Stomach (tissue), 9 donors: ENCODE results near the gene SLC36A4. TPM values are rescaled to one million over a fixed set of nuclear protein-coding genes. Genes with fewer than 3 reads are reported as not detected.

Experiments used
- DNase-seq, 2 donors: peaks; one replicate each; pipeline versions ENCODE4 v3.0.0 to v3.0.0-alpha.2; 2013 to 2019
- H3K27ac ChIP-seq, 5 donors: fragments of 200-600 bp in 4 of 5; sonication (generic) in 4 of 5; one replicate each; pipeline ENCODE4 v1.5.1; 2013 to 2019; ENCODE audit warnings: mild to moderate bottlenecking in 1 of 5, moderate library complexity in 1 of 5
- H3K27me3 ChIP-seq, 3 donors: fragments of 200-600 bp; sonication (generic); one replicate each; pipeline ENCODE4 v1.5.1; 2017 to 2019; ENCODE audit warnings: mixed run types in 1 of 3
- H3K36me3 ChIP-seq, 4 donors: fragments of 200-600 bp; sonication (generic); 1 replicate in 3 of 4; 2 replicates in 1 of 4; pipeline ENCODE4 v1.5.1; 2016 to 2019
- H3K4me1 ChIP-seq, 4 donors: fragments of 200-600 bp; sonication (generic); one replicate each; pipeline ENCODE4 v1.5.1; 2016 to 2019
- H3K4me3 ChIP-seq, 4 donors: fragments of 200-600 bp; sonication (generic) in 3 of 4; one replicate each; pipeline ENCODE4 v1.5.1; 2016 to 2019; ENCODE audit warnings: mild to moderate bottlenecking in 1 of 4
- H3K9me3 ChIP-seq, 4 donors: fragments of 200-600 bp; sonication (generic); one replicate each; pipeline ENCODE4 v1.5.1; 2016 to 2019
- EP300 ChIP-seq: sonication (generic); formaldehyde crosslinking; IDR thresholded peaks from one replicate; pipeline ENCODE4 v1.6.1; 2017; ENCODE audit warnings: antibody characterized with exemption
- POLR2A ChIP-seq, 4 donors: fragments of 450-650 bp; IDR thresholded peaks; one replicate each; pipeline ENCODE4 v1.6.1; 2016; ENCODE audit warnings: antibody characterized with exemption in 4 of 4, control low read depth in 2 of 4, mild to moderate bottlenecking in 1 of 4, moderate library complexity in 1 of 4
- POLR2AphosphoS5 ChIP-seq, 3 donors: sonication (generic); formaldehyde crosslinking; IDR thresholded peaks; one replicate each; pipeline ENCODE4 v1.6.1; 2016; ENCODE audit warnings: antibody characterized with exemption in 3 of 3
- WGBS, 5 donors: extraction: QIAGEN DNeasy Blood & Tissue Kit in 3 of 5; methylation state at CpG; one replicate each; pipeline versions ENCODE4 v1.1.5 to v1.1.7; 2013 to 2018; 5-methylcytosine and 5-hydroxymethylcytosine counted together
- intact Hi-C: fragments of 100-400 bp; cut with DNase I; formaldehyde crosslinking; loops from one replicate; pipeline ENCODE4 v1.15.1; 2023; ENCODE audit warnings: low total_unique reads
- polyA plus RNA-seq, 3 donors: library from polyadenylated mRNA; stranded (reverse); fragments of 200-250 nt; gene quantifications; one replicate each; pipeline ENCODE4 v1.2.3, GENCODE V29; 2013
- total RNA-seq, 5 donors: library from RNA; depleted of rRNA; stranded (reverse); fragments of >200 nt; gene quantifications; one replicate each; pipeline versions ENCODE4 v1.1.0 to v1.2.3, GENCODE V29; 2014 to 2016
- TF ChIP-seq, protein P1 (sequence below), 7 experiments: fragments of 450-650 bp in 4 of 7; fragments of 200-600 bp in 3 of 7; sonication (generic) in 3 of 7; IDR thresholded peaks; one replicate each; pipeline ENCODE4 v1.5.1; 2016 to 2019; ENCODE audit warnings: antibody characterized with exemption in 7 of 7, control low read depth in 2 of 7, mild to moderate bottlenecking in 1 of 7
- donor health status: healthy with polysubstance abuse.
- donor health status: Bipolar disorder and iron deficiency.
- donor health status: healthy.

The SLC36A4 gene
- total and polyA plus RNA-seq, 8 donors = 0.58 to 55.9 (median 5.9) TPM

DNA sequence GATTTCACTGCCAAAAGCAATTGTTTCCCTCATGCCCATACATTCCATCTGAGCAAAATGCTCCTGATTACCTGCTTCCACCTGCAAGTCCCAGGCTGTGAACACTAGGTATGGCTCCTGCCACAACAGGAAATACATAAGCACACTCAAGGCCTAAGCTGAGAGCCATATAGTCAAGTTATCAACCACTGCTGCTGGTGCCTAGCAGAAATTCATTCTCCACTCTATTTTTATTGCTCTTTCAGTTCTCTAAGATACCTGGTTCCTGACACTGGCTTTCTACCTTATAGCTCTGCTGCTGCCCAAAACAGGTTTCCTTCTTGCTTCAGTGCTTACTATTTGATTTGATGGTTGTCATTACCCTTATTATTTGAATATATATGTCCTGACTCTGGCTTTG lies 31.6 kb downstream of the SLC36A4 start:
- no peaks in the 10 kb centered on the region for H3K4me1 ChIP-seq
- no peaks in the 10 kb centered on the region for H3K27me3 ChIP-seq
- DNase-seq = no peak
- no peak overlapping the region for H3K27ac ChIP-seq
- no peaks in the 10 kb centered on the region for H3K9me3 ChIP-seq
- H3K4me3 ChIP-seq = no peak overlapping the region
- H3K36me3 ChIP-seq = peaks cover 0 to 55% (median 44%) of the 10 kb centered on the region in 4 donors
- TF ChIP-seq, protein P1, sequence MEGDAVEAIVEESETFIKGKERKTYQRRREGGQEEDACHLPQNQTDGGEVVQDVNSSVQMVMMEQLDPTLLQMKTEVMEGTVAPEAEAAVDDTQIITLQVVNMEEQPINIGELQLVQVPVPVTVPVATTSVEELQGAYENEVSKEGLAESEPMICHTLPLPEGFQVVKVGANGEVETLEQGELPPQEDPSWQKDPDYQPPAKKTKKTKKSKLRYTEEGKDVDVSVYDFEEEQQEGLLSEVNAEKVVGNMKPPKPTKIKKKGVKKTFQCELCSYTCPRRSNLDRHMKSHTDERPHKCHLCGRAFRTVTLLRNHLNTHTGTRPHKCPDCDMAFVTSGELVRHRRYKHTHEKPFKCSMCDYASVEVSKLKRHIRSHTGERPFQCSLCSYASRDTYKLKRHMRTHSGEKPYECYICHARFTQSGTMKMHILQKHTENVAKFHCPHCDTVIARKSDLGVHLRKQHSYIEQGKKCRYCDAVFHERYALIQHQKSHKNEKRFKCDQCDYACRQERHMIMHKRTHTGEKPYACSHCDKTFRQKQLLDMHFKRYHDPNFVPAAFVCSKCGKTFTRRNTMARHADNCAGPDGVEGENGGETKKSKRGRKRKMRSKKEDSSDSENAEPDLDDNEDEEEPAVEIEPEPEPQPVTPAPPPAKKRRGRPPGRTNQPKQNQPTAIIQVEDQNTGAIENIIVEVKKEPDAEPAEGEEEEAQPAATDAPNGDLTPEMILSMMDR (IDR thresholded peaks at IDR 0.05) = no peak
- intact Hi-C loops = no loop called here

DNA sequence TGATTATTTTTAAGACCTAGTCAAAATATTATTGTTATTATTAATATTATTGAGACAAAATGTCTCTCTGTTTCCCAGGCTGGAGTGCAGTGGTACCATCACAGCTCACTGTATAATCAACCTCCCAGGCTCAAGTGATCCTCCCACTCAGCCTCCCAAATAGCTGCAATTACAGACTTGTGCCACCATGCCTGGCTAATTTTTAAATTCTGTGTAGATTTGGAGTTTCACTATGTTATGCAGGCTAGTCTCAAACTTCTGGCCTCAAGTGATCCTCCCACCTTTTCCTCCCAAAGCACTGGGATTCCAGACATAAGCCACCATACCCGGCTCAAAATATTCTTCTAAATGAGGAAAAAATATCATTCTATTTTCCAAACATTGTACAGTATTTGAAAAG lies 37.0 kb downstream of the SLC36A4 start:
- no peaks in the 10 kb centered on the region for H3K9me3 ChIP-seq
- intact Hi-C loops = no loop called here
- peaks cover 0 to 60% (median 46%) of the 10 kb centered on the region in 4 donors for H3K36me3 ChIP-seq
- DNase-seq = no peak
- H3K4me1 ChIP-seq = no peaks in the 10 kb centered on the region
- no peak overlapping the region for H3K4me3 ChIP-seq
- H3K27me3 ChIP-seq = no peaks in the 10 kb centered on the region
- no peak overlapping the region for H3K27ac ChIP-seq
- 97 to 100% (median 98%) methylated on average over 1 of the region's 1 CpG for whole genome bisulfite sequencing, 5 donors
- TF ChIP-seq EP300 (no peak), POLR2AphosphoS5 (IDR thresholded peaks at IDR 0.05) (no peak), POLR2A (IDR thresholded peaks at IDR 0.05) (no peak)
- TF ChIP-seq, protein P1 (IDR thresholded peaks at IDR 0.05) = no peak

DNA sequence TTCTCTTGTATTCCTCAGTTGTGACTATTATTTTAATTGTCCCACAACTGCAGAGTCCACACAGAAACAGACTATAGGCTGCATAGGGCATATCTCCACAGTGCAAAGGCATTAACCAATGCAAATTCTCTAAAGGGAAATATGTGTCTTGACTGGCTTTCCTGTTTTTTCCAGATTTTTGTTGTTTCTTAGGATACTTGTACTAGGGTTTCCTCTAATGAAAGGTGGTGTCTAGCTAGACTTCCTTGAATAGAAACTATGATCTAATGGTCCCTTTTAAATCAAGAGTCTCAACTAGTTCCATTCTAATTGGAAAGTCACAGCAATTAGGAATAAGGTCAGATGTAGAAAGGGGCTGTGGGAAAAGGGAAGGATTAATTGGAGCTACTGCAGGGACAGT lies 37.6 kb downstream of the SLC36A4 start:
- TF ChIP-seq POLR2A (IDR thresholded peaks at IDR 0.05) (no peak), POLR2AphosphoS5 (IDR thresholded peaks at IDR 0.05) (no peak), EP300 (no peak)
- TF ChIP-seq, protein P1 (IDR thresholded peaks at IDR 0.05) = no peak
- intact Hi-C loops = no loop called here
- Histone ChIP-seq H3K4me1 (no peaks in the 10 kb centered on the region), H3K9me3 (no peaks in the 10 kb centered on the region), H3K27me3 (no peaks in the 10 kb centered on the region), H3K36me3 (peaks cover 0 to 56% (median 43%) of the 10 kb centered on the region in 4 donors), H3K27ac (no peak overlapping the region), H3K4me3 (no peak overlapping the region)
- no peak for DNase-seq

DNA sequence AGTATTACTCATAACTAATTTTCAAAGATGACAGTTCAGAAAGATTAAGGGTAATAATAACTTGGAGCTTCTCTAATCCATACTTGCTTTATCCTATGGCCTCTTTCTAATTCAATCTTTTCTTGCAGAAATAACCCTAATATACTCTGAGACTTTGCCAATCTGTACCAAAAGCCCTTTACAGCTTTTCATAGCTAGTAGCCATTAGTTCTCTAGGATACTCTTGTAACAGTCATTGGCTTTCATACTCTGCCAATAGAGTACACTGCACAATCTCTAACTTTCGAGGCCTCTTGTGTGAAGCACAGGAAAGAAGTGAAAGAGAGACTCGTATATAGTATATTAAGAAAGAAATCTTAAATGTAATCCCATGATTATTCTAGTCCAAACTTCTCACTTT lies 38.1 kb downstream of the SLC36A4 start:
- DNase-seq = no peak
- H3K27me3 ChIP-seq = no peaks in the 10 kb centered on the region
- H3K4me1 ChIP-seq = no peaks in the 10 kb centered on the region
- 82 to 97% (median 88%) methylated on average over 2 of the region's 2 CpGs for WGBS, 5 donors
- intact Hi-C loops = no loop called here
- TF ChIP-seq POLR2AphosphoS5 (IDR thresholded peaks at IDR 0.05) (no peak), POLR2A (IDR thresholded peaks at IDR 0.05) (no peak)
- TF ChIP-seq, protein P1 (IDR thresholded peaks at IDR 0.05) = no peak
- H3K9me3 ChIP-seq = no peaks in the 10 kb centered on the region
- no peak overlapping the region for H3K4me3 ChIP-seq
- no peak overlapping the region for H3K27ac ChIP-seq
- peaks cover 0 to 51% (median 40%) of the 10 kb centered on the region in 4 donors for H3K36me3 ChIP-seq

DNA sequence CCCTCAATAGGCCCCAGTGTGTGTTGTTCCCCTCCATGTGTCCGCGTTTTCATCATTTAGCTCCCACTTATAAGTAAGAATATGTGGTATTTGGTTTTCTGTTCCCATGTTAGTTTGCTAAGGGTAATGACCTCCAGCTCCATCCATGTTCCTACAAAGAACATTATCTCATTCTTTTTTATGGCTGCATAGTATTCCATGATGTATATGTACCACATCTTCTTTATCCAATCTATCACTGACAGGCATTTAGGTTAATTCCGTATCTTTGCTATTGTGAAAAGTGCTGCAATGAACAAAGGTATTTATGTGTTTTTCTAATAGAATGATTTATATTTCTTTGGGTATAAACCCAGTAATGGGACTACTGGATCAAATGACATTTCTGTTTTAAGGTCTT lies 42.1 kb downstream of the SLC36A4 start:
- no peak overlapping the region for H3K27ac ChIP-seq
- intact Hi-C loops = no loop called here
- peaks cover 0 to 18% (median 8%) of the 10 kb centered on the region in 4 donors for H3K36me3 ChIP-seq
- DNase-seq = no peak
- H3K4me1 ChIP-seq = no peaks in the 10 kb centered on the region
- TF ChIP-seq, protein P1 (IDR thresholded peaks at IDR 0.05) = no peak
- TF ChIP-seq POLR2AphosphoS5 (IDR thresholded peaks at IDR 0.05) (no peak), EP300 (no peak), POLR2A (IDR thresholded peaks at IDR 0.05) (no peak)
- H3K9me3 ChIP-seq = no peaks in the 10 kb centered on the region
- no peaks in the 10 kb centered on the region for H3K27me3 ChIP-seq
- H3K4me3 ChIP-seq = no peak overlapping the region
- WGBS, 5 donors = 97 to 99% (median 98%) methylated on average over 3 of the region's 3 CpGs
